ENCODE results near the gene MX2. TPM values are rescaled to one million over a fixed set of nuclear protein-coding genes. Genes with fewer than 3 reads are reported as not detected.

Gene MX2
- total and polyA plus RNA-seq, 9 of the 15 experiments (the other 6 are each of a cell fraction or from before 2014, with no cell fraction given) = 0.10 to 0.95 (median 0.47) TPM; not detected in 1

DNA sequence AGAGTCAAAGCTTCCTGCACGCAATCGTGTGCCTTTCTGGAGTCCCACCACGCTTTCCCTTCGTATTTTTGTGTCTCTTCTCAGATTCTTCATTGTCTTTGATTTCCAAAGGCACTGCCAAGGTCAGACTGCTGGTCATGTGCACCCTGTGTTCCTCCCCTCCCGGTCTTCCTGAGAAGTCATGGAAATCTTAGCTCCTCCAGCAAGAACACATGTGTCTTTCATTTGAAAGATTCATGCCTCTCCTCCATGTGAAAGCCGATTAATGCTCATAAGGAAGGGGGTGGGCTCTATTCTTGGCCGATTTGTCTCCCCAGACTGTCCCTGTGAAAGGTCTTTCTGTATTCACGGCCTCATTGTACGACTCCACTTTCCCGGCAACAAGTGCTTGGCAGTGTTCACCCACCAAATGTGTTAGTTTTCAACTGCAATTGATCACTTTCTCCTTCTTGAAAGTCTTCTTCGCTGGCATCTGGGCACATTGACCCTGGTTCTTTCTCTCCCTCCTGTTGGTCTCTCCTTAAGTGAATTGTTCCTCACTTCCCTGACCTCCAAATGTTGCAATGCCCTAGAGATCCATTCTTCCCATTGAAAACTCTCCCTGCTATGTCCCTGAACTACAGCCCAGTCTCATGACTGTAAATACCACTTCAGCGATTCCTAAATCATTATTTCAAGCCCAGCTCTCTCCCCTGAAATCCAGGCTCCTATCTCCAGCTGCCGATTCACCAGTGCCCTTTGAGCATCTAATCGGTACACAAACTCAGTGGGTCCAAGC, 25.4 kb downstream of the MX2 start:
- intact Hi-C loops (cut with micrococcal nuclease) (no loop called here), in situ Hi-C loops (cut with MboI) (no loop called here)
- ATAC-seq (no peak), DNase-seq (ENCODE audit: extremely low read depth in 1 of 4, low spot score in 3 of 4) (no peak), FAIRE-seq (no peak)
- H4K20me1 ChIP-seq (replicated peaks; ENCODE audit: control insufficient read depth, insufficient read depth, low read length) = no peaks in the 10 kb centered on the region
- H3K27ac ChIP-seq (ENCODE audit: extremely low read depth, low read depth, low read length) = no peak overlapping the region
- H3K9ac ChIP-seq (ENCODE audit: insufficient read depth in 1 of 2, low read depth in 2 of 2, low read length in 2 of 2) = no peak overlapping the region
- no peak overlapping the region for H3K4me2 ChIP-seq (ENCODE audit: insufficient read depth, low read length)
- H3K9me3 ChIP-seq (replicated peaks; ENCODE audit: control insufficient read depth, insufficient read depth, low read depth, low read length) = no peaks in the 10 kb centered on the region
- no peaks in the 10 kb centered on the region for H3K79me2 ChIP-seq (ENCODE audit: control insufficient read depth, insufficient read depth, low read length)
- ChIA-PET CTCF (ENCODE audit: low intra/inter-chr PET ratio) (no interaction called here), POLR2A (no interaction called here)
- BruUV-seq (replicated peaks) = no TSS peak
- no peaks in the 10 kb centered on the region for H3K36me3 ChIP-seq (ENCODE audit: control insufficient read depth, insufficient read depth, low read length)
- no peaks in the 10 kb centered on the region for H3K4me1 ChIP-seq (replicated peaks in 1 of 2; ENCODE audit: control insufficient read depth in 2 of 2, insufficient read depth in 2 of 2, low read length in 2 of 2)
- H3K4me3 ChIP-seq = no peak overlapping the region
- peaks cover 12 to 31% of the 10 kb centered on the region in 2 experiments; a peak in 4 of 5 replicates for H3K27me3 ChIP-seq (ENCODE audit: control insufficient read depth in 2 of 2, insufficient read depth in 2 of 2, low read length in 2 of 2)
- H3K9me1 ChIP-seq (ENCODE audit: control insufficient read depth, insufficient read depth, low read length) = no peaks in the 10 kb centered on the region
- H2AFZ ChIP-seq (ENCODE audit: low read depth, low read length) = no peak overlapping the region
- WGBS (ENCODE audit: insufficient coverage, low coverage, missing lambda C conversion rate) = 2% methylated on average over 14 of the region's 14 CpGs
- TF ChIP-seq MED1 (CRISPR knock-in tag; IDR thresholded peaks at IDR 0.05; ENCODE audit: borderline replicate concordance) (no peak), POLR2AphosphoS5 (IDR thresholded peaks at IDR 0.05; ENCODE audit: control insufficient read depth, insufficient read depth, low read depth, low read length) (no peak), ZNF668 (CRISPR knock-in tag; IDR thresholded peaks at IDR 0.05) (no peak), RBM22 (IDR thresholded peaks at IDR 0.05; ENCODE audit: low read depth, low read length, poor library complexity, severe bottlenecking) (no peak), NCOA4 (IDR thresholded peaks at IDR 0.05; ENCODE audit: partially characterized antibody) (no peak), PHF20 (IDR thresholded peaks at IDR 0.05; ENCODE audit: partially characterized antibody) (no peak), POLR3G (IDR thresholded peaks at IDR 0.05; ENCODE audit: extremely low read depth, insufficient read length, insufficient replicate concordance) (no peak), TBL1XR1 (IDR thresholded peaks at IDR 0.05; ENCODE audit: low read length in 2 of 2) (no peak), CBX3 (IDR thresholded peaks at IDR 0.05; ENCODE audit: borderline replicate concordance in 1 of 2, low read length in 2 of 2) (no peak)
- TF ChIP-seq, protein P1, sequence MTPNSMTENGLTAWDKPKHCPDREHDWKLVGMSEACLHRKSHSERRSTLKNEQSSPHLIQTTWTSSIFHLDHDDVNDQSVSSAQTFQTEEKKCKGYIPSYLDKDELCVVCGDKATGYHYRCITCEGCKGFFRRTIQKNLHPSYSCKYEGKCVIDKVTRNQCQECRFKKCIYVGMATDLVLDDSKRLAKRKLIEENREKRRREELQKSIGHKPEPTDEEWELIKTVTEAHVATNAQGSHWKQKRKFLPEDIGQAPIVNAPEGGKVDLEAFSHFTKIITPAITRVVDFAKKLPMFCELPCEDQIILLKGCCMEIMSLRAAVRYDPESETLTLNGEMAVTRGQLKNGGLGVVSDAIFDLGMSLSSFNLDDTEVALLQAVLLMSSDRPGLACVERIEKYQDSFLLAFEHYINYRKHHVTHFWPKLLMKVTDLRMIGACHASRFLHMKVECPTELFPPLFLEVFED (CRISPR knock-in tag; conservative IDR thresholded peaks at IDR 0.05) = no peak
- TF ChIP-seq, protein P2, sequence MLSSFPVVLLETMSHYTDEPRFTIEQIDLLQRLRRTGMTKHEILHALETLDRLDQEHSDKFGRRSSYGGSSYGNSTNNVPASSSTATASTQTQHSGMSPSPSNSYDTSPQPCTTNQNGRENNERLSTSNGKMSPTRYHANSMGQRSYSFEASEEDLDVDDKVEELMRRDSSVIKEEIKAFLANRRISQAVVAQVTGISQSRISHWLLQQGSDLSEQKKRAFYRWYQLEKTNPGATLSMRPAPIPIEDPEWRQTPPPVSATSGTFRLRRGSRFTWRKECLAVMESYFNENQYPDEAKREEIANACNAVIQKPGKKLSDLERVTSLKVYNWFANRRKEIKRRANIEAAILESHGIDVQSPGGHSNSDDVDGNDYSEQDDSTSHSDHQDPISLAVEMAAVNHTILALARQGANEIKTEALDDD (IDR thresholded peaks at IDR 0.05) = no peak
- TF ChIP-seq, protein P3, sequence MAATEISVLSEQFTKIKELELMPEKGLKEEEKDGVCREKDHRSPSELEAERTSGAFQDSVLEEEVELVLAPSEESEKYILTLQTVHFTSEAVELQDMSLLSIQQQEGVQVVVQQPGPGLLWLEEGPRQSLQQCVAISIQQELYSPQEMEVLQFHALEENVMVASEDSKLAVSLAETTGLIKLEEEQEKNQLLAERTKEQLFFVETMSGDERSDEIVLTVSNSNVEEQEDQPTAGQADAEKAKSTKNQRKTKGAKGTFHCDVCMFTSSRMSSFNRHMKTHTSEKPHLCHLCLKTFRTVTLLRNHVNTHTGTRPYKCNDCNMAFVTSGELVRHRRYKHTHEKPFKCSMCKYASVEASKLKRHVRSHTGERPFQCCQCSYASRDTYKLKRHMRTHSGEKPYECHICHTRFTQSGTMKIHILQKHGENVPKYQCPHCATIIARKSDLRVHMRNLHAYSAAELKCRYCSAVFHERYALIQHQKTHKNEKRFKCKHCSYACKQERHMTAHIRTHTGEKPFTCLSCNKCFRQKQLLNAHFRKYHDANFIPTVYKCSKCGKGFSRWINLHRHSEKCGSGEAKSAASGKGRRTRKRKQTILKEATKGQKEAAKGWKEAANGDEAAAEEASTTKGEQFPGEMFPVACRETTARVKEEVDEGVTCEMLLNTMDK (IDR thresholded peaks at IDR 0.05; ENCODE audit: borderline replicate concordance, insufficient read depth, low read depth, low read length, poor library complexity, severe bottlenecking) = no peak
- TF ChIP-seq, protein P4, sequence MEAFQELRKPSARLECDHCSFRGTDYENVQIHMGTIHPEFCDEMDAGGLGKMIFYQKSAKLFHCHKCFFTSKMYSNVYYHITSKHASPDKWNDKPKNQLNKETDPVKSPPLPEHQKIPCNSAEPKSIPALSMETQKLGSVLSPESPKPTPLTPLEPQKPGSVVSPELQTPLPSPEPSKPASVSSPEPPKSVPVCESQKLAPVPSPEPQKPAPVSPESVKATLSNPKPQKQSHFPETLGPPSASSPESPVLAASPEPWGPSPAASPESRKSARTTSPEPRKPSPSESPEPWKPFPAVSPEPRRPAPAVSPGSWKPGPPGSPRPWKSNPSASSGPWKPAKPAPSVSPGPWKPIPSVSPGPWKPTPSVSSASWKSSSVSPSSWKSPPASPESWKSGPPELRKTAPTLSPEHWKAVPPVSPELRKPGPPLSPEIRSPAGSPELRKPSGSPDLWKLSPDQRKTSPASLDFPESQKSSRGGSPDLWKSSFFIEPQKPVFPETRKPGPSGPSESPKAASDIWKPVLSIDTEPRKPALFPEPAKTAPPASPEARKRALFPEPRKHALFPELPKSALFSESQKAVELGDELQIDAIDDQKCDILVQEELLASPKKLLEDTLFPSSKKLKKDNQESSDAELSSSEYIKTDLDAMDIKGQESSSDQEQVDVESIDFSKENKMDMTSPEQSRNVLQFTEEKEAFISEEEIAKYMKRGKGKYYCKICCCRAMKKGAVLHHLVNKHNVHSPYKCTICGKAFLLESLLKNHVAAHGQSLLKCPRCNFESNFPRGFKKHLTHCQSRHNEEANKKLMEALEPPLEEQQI (IDR thresholded peaks at IDR 0.05) = no peak

Data from K562 (cell line).